Panc1 (cell line): ENCODE data around the gene ALPK3. TPM values are rescaled to one million over a fixed set of nuclear protein-coding genes. Genes with fewer than 3 reads are reported as not detected.

ENCODE experiments used
- ATAC-seq: fragments of 200-7000 bp; cut with Tn5 transposase; 2 replicates; pipeline ENCODE4 v1.9.1; 2020; ENCODE audit warnings: mild to moderate bottlenecking, moderate library complexity
- BruUV-seq: library from RNA; stranded (reverse); fragments of 400-500 nt; replicated peaks from 2 replicates; lab custom pipeline; 2021; lab: Mats Ljungman, UMichigan
- CTCF ChIA-PET: fragments of 300-600 bp; sonication (Branson Sonifier 250); formaldehyde crosslinking; loops from one replicate; lab custom pipeline; 2022; ENCODE audit warnings: antibody characterized with exemption; lab: Charles Lee
- POLR2A ChIA-PET: fragments of 300-600 bp; sonication (Branson Sonifier 250); formaldehyde crosslinking; loops from one replicate; lab custom pipeline; 2022; ENCODE audit warnings: antibody characterized with exemption; lab: Charles Lee
- DNase-seq: peaks from one replicate; pipeline ENCODE4 v3.0.0-alpha.2; 2010; ENCODE audit warnings: low read depth, low spot score
- H3K27ac ChIP-seq: 2 replicates; pipeline ENCODE4 v1.5.1; 2011; ENCODE audit warnings: mild to moderate bottlenecking, low read length, inconsistent platforms
- H3K27me3 ChIP-seq: fragments of 200-500 bp; sonication (Bioruptor generic); 2 replicates; pipeline ENCODE4 v1.6.0; 2014; ENCODE audit warnings: low read length, inconsistent platforms; ENCODE audit not compliant: control insufficient read depth, insufficient read depth
- H3K36me3 ChIP-seq: fragments of 200-500 bp; sonication (Bioruptor generic); 2 replicates; pipeline ENCODE4 v1.5.1; 2014; ENCODE audit warnings: inconsistent platforms, mild to moderate bottlenecking, low read length, moderate library complexity; ENCODE audit not compliant: control insufficient read depth, insufficient read depth
- H3K4me1 ChIP-seq: 2 replicates; pipeline ENCODE4 v1.5.1; 2011; ENCODE audit warnings: inconsistent platforms, mild to moderate bottlenecking, low read length, moderate library complexity; ENCODE audit not compliant: control insufficient read depth, insufficient read depth
- H3K4me3 ChIP-seq, 2 experiments: 2 replicates each; pipeline ENCODE4 v1.5.1; 2011 to 2012; ENCODE audit warnings: low read depth in 2 of 2, low read length in 2 of 2, mild to moderate bottlenecking in 2 of 2, inconsistent platforms in 1 of 2, moderate library complexity in 1 of 2
- H3K9me3 ChIP-seq: fragments of 200-500 bp; sonication (Bioruptor generic); 2 replicates; pipeline ENCODE4 v1.5.1; 2014; ENCODE audit warnings: low read depth, mild to moderate bottlenecking, inconsistent platforms, low read length, moderate library complexity; ENCODE audit not compliant: control insufficient read depth, insufficient read depth
- CTCF ChIP-seq: fragments of 450-650 bp; IDR thresholded peaks from 2 replicates; pipeline ENCODE4 v1.5.1; 2017; ENCODE audit warnings: mild to moderate bottlenecking
- POLR2AphosphoS5 ChIP-seq: IDR thresholded peaks from 2 replicates; pipeline ENCODE4 v1.6.1; 2012; ENCODE audit warnings: mild to moderate bottlenecking, low read depth, low read length, moderate library complexity
- REST ChIP-seq, 2 experiments: IDR thresholded peaks; 2 replicates each; pipeline ENCODE4 v1.6.1; 2011 to 2012; ENCODE audit warnings: low read depth in 2 of 2, control low read depth in 1 of 2, low read length in 1 of 2, mild to moderate bottlenecking in 1 of 2, moderate library complexity in 1 of 2; ENCODE audit not compliant: insufficient read depth in 1 of 2
- SIN3A ChIP-seq: IDR thresholded peaks from 2 replicates; pipeline ENCODE4 v1.6.1; 2012; ENCODE audit warnings: low read depth, mild to moderate bottlenecking, low read length, moderate library complexity, borderline replicate concordance; ENCODE audit not compliant: insufficient read depth
- TCF7L2 ChIP-seq: IDR thresholded peaks from 2 replicates; pipeline ENCODE4 v1.6.1; 2011; ENCODE audit warnings: mild to moderate bottlenecking, low read depth, low read length, inconsistent platforms
- in situ Hi-C: cut with HindIII; loops from 2 replicates; pipeline ENCODE4 v1.10.0; 2016; ENCODE audit warnings: low sequenced_read_pairs, low pct_unique_long_range_greater_than_20kb
- intact Hi-C: fragments of 100-400 bp; cut with micrococcal nuclease; formaldehyde crosslinking; loops from one replicate; pipeline ENCODE4 v1.10.0; 2022; ENCODE audit not compliant: unreplicated experiment
- total RNA-seq: library from RNA; stranded (reverse); gene quantifications from one replicate; pipeline ENCODE4 v1.2.1, GENCODE V29; 2021; ENCODE audit not compliant: unreplicated experiment

ALPK3 gene
- total RNA-seq, 1 experiment from 2014 or later: 1.0 TPM

- H3K27me3 ChIP-seq: no peaks in the 10 kb centered on the region
- DNase-seq (no peak), ATAC-seq (no peak)
- H3K9me3 ChIP-seq: peaks cover 8% of the 10 kb centered on the region
- H3K4me1 ChIP-seq: no peaks in the 10 kb centered on the region
- no peak for TF ChIP-seq CTCF
- TF ChIP-seq REST (IDR thresholded peaks at IDR 0.05; ENCODE audit: insufficient read depth in 1 of 2, low read depth in 2 of 2, low read length in 1 of 2): no peak
- TF ChIP-seq SIN3A: no peak
- no peak for TF ChIP-seq TCF7L2
- no peak for TF ChIP-seq POLR2AphosphoS5
- ChIA-PET CTCF (no interaction called here), POLR2A (no interaction called here)
- in situ Hi-C loops: no loop called here
- no peak overlapping the region for H3K4me3 ChIP-seq
- no peaks in the 10 kb centered on the region for H3K36me3 ChIP-seq
- no peak overlapping the region for H3K27ac ChIP-seq
- intact Hi-C loops: no loop called here
- BruUV-seq: no TSS peak
These were observed 35.1 kb downstream of the ALPK3 start for GRCh38 chr15:84852212-84852611.

GRCh38 chr15:84855136-84855535 is 38.0 kb downstream of the ALPK3 start:
- in situ Hi-C loops (no loop called here), intact Hi-C loops (no loop called here)
- H3K4me1 ChIP-seq: no peaks in the 10 kb centered on the region
- ATAC-seq (no peak), DNase-seq (no peak)
- H3K36me3 ChIP-seq: no peaks in the 10 kb centered on the region
- H3K9me3 ChIP-seq: no peaks in the 10 kb centered on the region
- H3K27me3 ChIP-seq: no peaks in the 10 kb centered on the region
- CTCF ChIA-PET: no interaction called here
- no peak overlapping the region for H3K4me3 ChIP-seq
- no TSS peak for BruUV-seq
- no peak overlapping the region for H3K27ac ChIP-seq
- POLR2A ChIA-PET: no interaction called here
- TF ChIP-seq TCF7L2: no peak
- TF ChIP-seq POLR2AphosphoS5: no peak
- TF ChIP-seq REST (IDR thresholded peaks at IDR 0.05; ENCODE audit: insufficient read depth in 1 of 2, low read depth in 2 of 2, low read length in 1 of 2): no peak
- TF ChIP-seq CTCF: no peak
- no peak for TF ChIP-seq SIN3A
